ENCODE results near the gene PPP3R1.

- TF ChIP-seq POLR2AphosphoS5 (IDR thresholded peaks at IDR 0.05; ENCODE audit: low read depth) (no peak), ZNF331 (CRISPR knock-in tag; IDR thresholded peaks at IDR 0.05; ENCODE audit: low read depth) (no peak), EZH2phosphoT487 (IDR thresholded peaks at IDR 0.05; ENCODE audit: unreplicated experiment) (no peak), NANOG (IDR thresholded peaks at IDR 0.05; ENCODE audit: borderline replicate concordance) (no peak), ZNF114 (CRISPR knock-in tag; IDR thresholded peaks at IDR 0.05) (no peak), EZH2 (IDR thresholded peaks at IDR 0.05; ENCODE audit: low read depth, unreplicated experiment) (no peak), CREB1 (CRISPR knock-in tag; IDR thresholded peaks at IDR 0.05; ENCODE audit: low read depth) (no peak), ZNF462 (CRISPR knock-in tag; IDR thresholded peaks at IDR 0.05) (no peak)
- TF ChIP-seq, protein P1, sequence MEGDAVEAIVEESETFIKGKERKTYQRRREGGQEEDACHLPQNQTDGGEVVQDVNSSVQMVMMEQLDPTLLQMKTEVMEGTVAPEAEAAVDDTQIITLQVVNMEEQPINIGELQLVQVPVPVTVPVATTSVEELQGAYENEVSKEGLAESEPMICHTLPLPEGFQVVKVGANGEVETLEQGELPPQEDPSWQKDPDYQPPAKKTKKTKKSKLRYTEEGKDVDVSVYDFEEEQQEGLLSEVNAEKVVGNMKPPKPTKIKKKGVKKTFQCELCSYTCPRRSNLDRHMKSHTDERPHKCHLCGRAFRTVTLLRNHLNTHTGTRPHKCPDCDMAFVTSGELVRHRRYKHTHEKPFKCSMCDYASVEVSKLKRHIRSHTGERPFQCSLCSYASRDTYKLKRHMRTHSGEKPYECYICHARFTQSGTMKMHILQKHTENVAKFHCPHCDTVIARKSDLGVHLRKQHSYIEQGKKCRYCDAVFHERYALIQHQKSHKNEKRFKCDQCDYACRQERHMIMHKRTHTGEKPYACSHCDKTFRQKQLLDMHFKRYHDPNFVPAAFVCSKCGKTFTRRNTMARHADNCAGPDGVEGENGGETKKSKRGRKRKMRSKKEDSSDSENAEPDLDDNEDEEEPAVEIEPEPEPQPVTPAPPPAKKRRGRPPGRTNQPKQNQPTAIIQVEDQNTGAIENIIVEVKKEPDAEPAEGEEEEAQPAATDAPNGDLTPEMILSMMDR (conservative IDR thresholded peaks at IDR 0.05; ENCODE audit: low read depth in 2 of 2) = no peak
- TF ChIP-seq, protein P2, sequence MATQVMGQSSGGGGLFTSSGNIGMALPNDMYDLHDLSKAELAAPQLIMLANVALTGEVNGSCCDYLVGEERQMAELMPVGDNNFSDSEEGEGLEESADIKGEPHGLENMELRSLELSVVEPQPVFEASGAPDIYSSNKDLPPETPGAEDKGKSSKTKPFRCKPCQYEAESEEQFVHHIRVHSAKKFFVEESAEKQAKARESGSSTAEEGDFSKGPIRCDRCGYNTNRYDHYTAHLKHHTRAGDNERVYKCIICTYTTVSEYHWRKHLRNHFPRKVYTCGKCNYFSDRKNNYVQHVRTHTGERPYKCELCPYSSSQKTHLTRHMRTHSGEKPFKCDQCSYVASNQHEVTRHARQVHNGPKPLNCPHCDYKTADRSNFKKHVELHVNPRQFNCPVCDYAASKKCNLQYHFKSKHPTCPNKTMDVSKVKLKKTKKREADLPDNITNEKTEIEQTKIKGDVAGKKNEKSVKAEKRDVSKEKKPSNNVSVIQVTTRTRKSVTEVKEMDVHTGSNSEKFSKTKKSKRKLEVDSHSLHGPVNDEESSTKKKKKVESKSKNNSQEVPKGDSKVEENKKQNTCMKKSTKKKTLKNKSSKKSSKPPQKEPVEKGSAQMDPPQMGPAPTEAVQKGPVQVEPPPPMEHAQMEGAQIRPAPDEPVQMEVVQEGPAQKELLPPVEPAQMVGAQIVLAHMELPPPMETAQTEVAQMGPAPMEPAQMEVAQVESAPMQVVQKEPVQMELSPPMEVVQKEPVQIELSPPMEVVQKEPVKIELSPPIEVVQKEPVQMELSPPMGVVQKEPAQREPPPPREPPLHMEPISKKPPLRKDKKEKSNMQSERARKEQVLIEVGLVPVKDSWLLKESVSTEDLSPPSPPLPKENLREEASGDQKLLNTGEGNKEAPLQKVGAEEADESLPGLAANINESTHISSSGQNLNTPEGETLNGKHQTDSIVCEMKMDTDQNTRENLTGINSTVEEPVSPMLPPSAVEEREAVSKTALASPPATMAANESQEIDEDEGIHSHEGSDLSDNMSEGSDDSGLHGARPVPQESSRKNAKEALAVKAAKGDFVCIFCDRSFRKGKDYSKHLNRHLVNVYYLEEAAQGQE (IDR thresholded peaks at IDR 0.05; ENCODE audit: unreplicated experiment) = no peak
Observed at GRCh38 chr2:68293755-68294154, 41.4 kb upstream of the PPP3R1 start.
